Caco-2 (cell line): ENCODE measurements around the gene SEC61G. TPM values are rescaled to one million over a fixed set of nuclear protein-coding genes. Genes with fewer than 3 reads are reported as not detected.

Source experiments
- BruUV-seq: library from RNA; stranded (reverse); fragments of 400-500 nt; replicated peaks from 2 replicates; lab custom pipeline; 2021; lab: Mats Ljungman, UMichigan
- CTCF ChIA-PET: fragments of 300-600 bp; sonication (Branson Sonifier 250); formaldehyde crosslinking; loops from one replicate; lab custom pipeline; 2022; ENCODE audit warnings: antibody characterized with exemption; lab: Charles Lee
- POLR2A ChIA-PET: fragments of 300-600 bp; sonication (Branson Sonifier 250); formaldehyde crosslinking; loops from one replicate; lab custom pipeline; 2022; ENCODE audit warnings: antibody characterized with exemption; lab: Charles Lee
- DNase-seq, 2 experiments: peaks; one replicate each; pipeline versions ENCODE4 v3.0.0 to v3.0.0-alpha.2; 2020 to 2022
- H3K27me3 ChIP-seq: replicated peaks from 2 replicates; pipeline ENCODE4 v1.6.0; 2011; ENCODE audit warnings: low read length; ENCODE audit not compliant: control insufficient read depth, insufficient read depth
- H3K36me3 ChIP-seq: 2 replicates; pipeline ENCODE4 v1.5.1; 2011; ENCODE audit warnings: low read length; ENCODE audit not compliant: control insufficient read depth, insufficient read depth
- H3K4me1 ChIP-seq: fragments of 250-450 bp; sonication (Bioruptor Pico); 2 replicates; pipeline ENCODE4 v1.5.1; 2020; ENCODE audit warnings: mild to moderate bottlenecking
- H3K4me3 ChIP-seq: 2 replicates; pipeline ENCODE4 v1.5.1; 2011; ENCODE audit warnings: low read depth, mild to moderate bottlenecking, control low read depth, low read length
- H3K9me3 ChIP-seq: fragments of 250-450 bp; sonication (Bioruptor Pico); 2 replicates; pipeline ENCODE4 v1.5.1; 2020; ENCODE audit warnings: mild to moderate bottlenecking, moderate library complexity
- H3K27ac Mint-ChIP-seq: one replicate; pipeline ENCODE4 v1.8.0; 2022; ENCODE audit warnings: mixed read lengths; ENCODE audit not compliant: unreplicated experiment
- H3K27me3 Mint-ChIP-seq: one replicate; pipeline ENCODE4 v1.8.0; 2022; ENCODE audit warnings: mixed read lengths; ENCODE audit not compliant: insufficient read depth, unreplicated experiment
- H3K36me3 Mint-ChIP-seq: one replicate; pipeline ENCODE4 v1.8.0; 2022; ENCODE audit warnings: mild to moderate bottlenecking, mixed read lengths; ENCODE audit not compliant: insufficient read depth, unreplicated experiment
- H3K4me1 Mint-ChIP-seq: one replicate; pipeline ENCODE4 v1.8.0; 2022; ENCODE audit warnings: low read depth, mixed read lengths; ENCODE audit not compliant: unreplicated experiment
- H3K4me3 Mint-ChIP-seq: one replicate; pipeline ENCODE4 v1.8.0; 2022; ENCODE audit warnings: mild to moderate bottlenecking, moderate library complexity, mixed read lengths; ENCODE audit not compliant: unreplicated experiment
- H3K9me3 Mint-ChIP-seq: one replicate; pipeline ENCODE4 v1.8.0; 2022; ENCODE audit warnings: mixed read lengths; ENCODE audit not compliant: unreplicated experiment
- intact Hi-C: fragments of 100-400 bp; cut with micrococcal nuclease; formaldehyde crosslinking; loops from one replicate; pipeline ENCODE4 v1.10.0; 2022; ENCODE audit not compliant: unreplicated experiment
- total RNA-seq: library from RNA; stranded (reverse); gene quantifications from 2 replicates; pipeline ENCODE4 v1.2.3, GENCODE V29; 2022
- TF ChIP-seq, protein P1 (sequence below), 2 experiments: fragments of 200-600 bp in 1 of 2; IDR thresholded peaks; 1 replicate in 1 of 2; 2 replicates in 1 of 2; pipeline versions ENCODE4 v1.5.1 to v1.8.0; 2011 to 2022; ENCODE audit warnings: antibody characterized with exemption in 1 of 2, control low read depth in 1 of 2, inconsistent platforms in 1 of 2, low read depth in 1 of 2, low read length in 1 of 2, mild to moderate bottlenecking in 1 of 2, moderate library complexity in 1 of 2; ENCODE audit not compliant: insufficient read depth in 1 of 2, severe bottlenecking in 1 of 2, unreplicated experiment in 1 of 2

SEC61G gene
- total RNA-seq, 1 experiment from 2014 or later, result 189 TPM

- H3K9me3 ChIP-seq, result no peaks in the 10 kb centered on the region
- H3K36me3 ChIP-seq, result no peaks in the 10 kb centered on the region
- H3K36me3 Mint-ChIP-seq, result no peaks in the 10 kb centered on the region
- TF ChIP-seq, protein P1, sequence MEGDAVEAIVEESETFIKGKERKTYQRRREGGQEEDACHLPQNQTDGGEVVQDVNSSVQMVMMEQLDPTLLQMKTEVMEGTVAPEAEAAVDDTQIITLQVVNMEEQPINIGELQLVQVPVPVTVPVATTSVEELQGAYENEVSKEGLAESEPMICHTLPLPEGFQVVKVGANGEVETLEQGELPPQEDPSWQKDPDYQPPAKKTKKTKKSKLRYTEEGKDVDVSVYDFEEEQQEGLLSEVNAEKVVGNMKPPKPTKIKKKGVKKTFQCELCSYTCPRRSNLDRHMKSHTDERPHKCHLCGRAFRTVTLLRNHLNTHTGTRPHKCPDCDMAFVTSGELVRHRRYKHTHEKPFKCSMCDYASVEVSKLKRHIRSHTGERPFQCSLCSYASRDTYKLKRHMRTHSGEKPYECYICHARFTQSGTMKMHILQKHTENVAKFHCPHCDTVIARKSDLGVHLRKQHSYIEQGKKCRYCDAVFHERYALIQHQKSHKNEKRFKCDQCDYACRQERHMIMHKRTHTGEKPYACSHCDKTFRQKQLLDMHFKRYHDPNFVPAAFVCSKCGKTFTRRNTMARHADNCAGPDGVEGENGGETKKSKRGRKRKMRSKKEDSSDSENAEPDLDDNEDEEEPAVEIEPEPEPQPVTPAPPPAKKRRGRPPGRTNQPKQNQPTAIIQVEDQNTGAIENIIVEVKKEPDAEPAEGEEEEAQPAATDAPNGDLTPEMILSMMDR (IDR thresholded peaks at IDR 0.05; ENCODE audit: insufficient read depth in 1 of 2, low read depth in 1 of 2, low read length in 1 of 2, severe bottlenecking in 1 of 2, unreplicated experiment in 1 of 2), result no peak
- no peak overlapping the region for H3K4me3 ChIP-seq
- POLR2A ChIA-PET, result no interaction called here
- no peaks in the 10 kb centered on the region for H3K4me1 Mint-ChIP-seq
- DNase-seq, result no peak
- intact Hi-C loops, result no loop called here
- no peaks in the 10 kb centered on the region for H3K9me3 Mint-ChIP-seq
- H3K4me1 ChIP-seq, result no peaks in the 10 kb centered on the region
- no peak overlapping the region for H3K27ac Mint-ChIP-seq
- no peaks in the 10 kb centered on the region for H3K27me3 ChIP-seq
- CTCF ChIA-PET, result interaction anchor here (1.2 kb wide), 1 partner anchor 29 kb away, joined by 3 read pairs; no protein-coding TSS in a partner anchor
- BruUV-seq, result no TSS peak
- H3K27me3 Mint-ChIP-seq, result peaks cover 18% of the 10 kb centered on the region
- H3K4me3 Mint-ChIP-seq, result no peak overlapping the region
Observed at GRCh38 chr7:54769203-54769602, 10.2 kb upstream of the SEC61G start.

- ChIA-PET CTCF (no interaction called here), POLR2A (no interaction called here)
- DNase-seq, result no peak
- Mint-ChIP-seq H3K27me3 (peaks cover 8% of the 10 kb centered on the region), H3K4me1 (no peaks in the 10 kb centered on the region), H3K27ac (no peak overlapping the region), H3K9me3 (no peaks in the 10 kb centered on the region), H3K36me3 (no peaks in the 10 kb centered on the region), H3K4me3 (no peak overlapping the region)
- no TSS peak for BruUV-seq
- TF ChIP-seq, protein P1 (IDR thresholded peaks at IDR 0.05; ENCODE audit: insufficient read depth in 1 of 2, low read depth in 1 of 2, low read length in 1 of 2, severe bottlenecking in 1 of 2, unreplicated experiment in 1 of 2), result no peak
- H3K4me1 ChIP-seq, result no peaks in the 10 kb centered on the region; the same call in 1 of the 2 replicates
- no peak overlapping the region for H3K4me3 ChIP-seq
- intact Hi-C loops, result no loop called here
- no peaks in the 10 kb centered on the region for H3K9me3 ChIP-seq
- H3K27me3 ChIP-seq, result no peaks in the 10 kb centered on the region
- H3K36me3 ChIP-seq, result no peaks in the 10 kb centered on the region
Observed at GRCh38 chr7:54764861-54765260, 5.8 kb upstream of the SEC61G start.

DNA sequence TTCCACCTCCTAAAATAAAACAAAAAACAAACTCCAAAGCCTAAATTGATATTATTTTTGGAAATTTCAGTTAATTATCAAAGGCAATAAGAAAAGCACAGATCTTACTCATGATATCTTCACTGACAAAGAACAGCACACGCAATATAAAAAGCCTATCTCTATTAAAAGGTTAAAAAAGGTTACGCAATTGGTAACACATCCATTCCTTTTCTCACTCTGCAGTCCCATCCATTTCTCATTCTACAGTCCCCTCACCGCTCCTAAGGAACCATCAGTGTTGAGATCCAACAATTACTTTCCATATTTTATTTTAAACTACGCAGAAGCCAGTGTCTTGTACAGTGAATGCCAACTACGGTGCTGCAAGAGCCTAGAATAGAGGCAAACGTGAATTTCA, 1.3 kb downstream of the SEC61G start:
- H3K4me1 ChIP-seq, result peaks cover 8% of the 10 kb centered on the region
- peak overlapping the region; percentile 97 for H3K4me3 Mint-ChIP-seq
- no TSS peak for BruUV-seq
- H3K9me3 ChIP-seq, result no peaks in the 10 kb centered on the region
- no peaks in the 10 kb centered on the region for H3K27me3 ChIP-seq
- ChIA-PET CTCF (interaction anchor here (2.3 kb wide), 1 partner anchor 498 kb away, joined by 16 read pairs; no protein-coding TSS in a partner anchor), POLR2A (no interaction called here)
- no peak for DNase-seq
- H3K4me1 Mint-ChIP-seq, result peaks cover 7% of the 10 kb centered on the region
- peak overlapping the region; percentile 83 for H3K4me3 ChIP-seq
- intact Hi-C loops, result no loop called here
- peak overlapping the region; percentile 94 for H3K27ac Mint-ChIP-seq
- H3K36me3 ChIP-seq, result no peaks in the 10 kb centered on the region; the same call in 1 of the 2 replicates
- peaks cover 30% of the 10 kb centered on the region for H3K36me3 Mint-ChIP-seq
- no peaks in the 10 kb centered on the region for H3K27me3 Mint-ChIP-seq
- TF ChIP-seq, protein P1 (IDR thresholded peaks at IDR 0.05; ENCODE audit: insufficient read depth in 1 of 2, low read depth in 1 of 2, low read length in 1 of 2, severe bottlenecking in 1 of 2, unreplicated experiment in 1 of 2), result no peak
- H3K9me3 Mint-ChIP-seq, result no peaks in the 10 kb centered on the region
